GM20431 (cell line): Measurements from ENCODE around the gene TAS1R2.

ENCODE experiments used
- in situ Hi-C: fragments of 300-500 bp; cut with MseI, MboI; formaldehyde crosslinking; loops from one replicate; pipeline ENCODE4 v1.15.0; 2020; ENCODE audit warnings: low sequenced_read_pairs; ENCODE audit not compliant: unreplicated experiment

TAS1R2 gene

DNA sequence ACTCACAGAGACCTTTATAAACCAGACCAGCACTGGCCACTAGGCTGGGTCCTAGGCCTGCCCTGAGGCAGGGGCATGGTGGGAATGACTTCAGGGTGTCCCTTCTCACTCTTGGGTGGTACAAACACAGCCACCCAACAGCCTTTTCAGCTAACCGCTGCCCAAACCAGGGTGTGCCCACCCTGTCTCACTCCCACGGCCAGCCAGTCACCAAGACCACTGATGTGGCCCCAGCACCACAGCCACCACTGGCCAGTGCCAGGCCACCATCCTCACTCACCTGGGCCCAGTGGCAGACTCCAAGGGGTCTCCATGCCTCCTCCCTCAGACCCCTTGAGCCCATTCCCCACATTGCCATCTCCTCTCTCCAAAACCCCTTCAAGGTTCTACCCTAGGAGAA, 27.8 kb downstream of the TAS1R2 start:
- in situ Hi-C loops: no loop called here

DNA sequence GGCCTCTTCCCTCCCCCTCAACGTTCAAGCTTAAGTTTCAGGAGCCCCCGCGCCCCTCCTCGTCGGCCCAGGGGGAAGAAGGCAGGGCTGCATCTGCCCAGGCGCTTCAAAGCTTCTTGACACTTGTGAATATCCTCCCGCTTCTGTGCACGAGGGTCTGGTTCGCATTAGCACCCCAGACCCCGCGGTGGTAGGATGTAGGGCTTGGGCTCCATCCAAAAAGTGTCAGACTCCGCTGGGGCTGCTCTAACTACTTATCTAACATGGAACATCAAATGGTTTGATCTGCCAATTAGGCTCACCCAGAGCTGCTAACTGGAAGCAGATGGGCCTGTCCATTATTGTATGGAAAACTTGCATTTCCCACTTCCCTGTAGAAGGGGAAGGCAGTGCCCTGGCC, 28.9 kb downstream of the TAS1R2 start:
- in situ Hi-C loops: no loop called here

DNA sequence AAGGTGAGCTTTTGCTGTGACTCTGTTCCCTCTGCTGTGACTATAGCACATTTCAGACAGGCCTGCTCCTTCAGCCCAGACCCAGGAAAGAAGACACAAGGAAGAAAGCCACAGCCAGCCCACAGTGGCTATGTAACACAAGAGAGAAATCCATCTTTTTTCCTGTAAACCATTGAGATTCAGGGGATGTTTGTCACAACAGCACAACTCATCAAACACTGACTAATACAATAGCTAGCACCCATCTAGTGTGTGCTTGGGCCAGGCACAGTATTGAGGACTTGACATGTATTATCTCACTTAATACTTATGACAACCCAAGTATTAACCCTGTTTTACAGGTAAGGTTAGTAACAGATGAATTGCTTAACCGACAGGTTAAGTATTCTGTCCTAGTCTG, 29.8 kb downstream of the TAS1R2 start:
- in situ Hi-C loops: no loop called here

DNA sequence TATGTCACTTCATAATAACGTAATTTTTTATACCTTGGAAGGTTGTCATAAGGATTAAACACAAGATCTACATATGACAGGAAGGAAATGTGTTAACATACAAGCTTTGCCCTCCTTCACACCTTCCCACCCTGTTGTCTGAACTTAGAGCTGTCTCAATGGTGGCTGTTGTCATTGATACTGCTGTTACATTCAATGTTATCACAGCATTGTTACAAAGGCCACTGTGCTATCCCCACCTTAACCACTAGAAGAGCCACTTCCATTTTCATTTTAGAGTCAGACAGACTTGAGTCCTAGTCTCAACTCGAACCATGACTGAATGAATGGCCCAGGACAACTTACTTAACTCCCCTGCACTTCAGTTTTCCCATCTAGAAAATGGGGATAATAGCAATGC, 31.2 kb downstream of the TAS1R2 start:
- in situ Hi-C loops: no loop called here

DNA sequence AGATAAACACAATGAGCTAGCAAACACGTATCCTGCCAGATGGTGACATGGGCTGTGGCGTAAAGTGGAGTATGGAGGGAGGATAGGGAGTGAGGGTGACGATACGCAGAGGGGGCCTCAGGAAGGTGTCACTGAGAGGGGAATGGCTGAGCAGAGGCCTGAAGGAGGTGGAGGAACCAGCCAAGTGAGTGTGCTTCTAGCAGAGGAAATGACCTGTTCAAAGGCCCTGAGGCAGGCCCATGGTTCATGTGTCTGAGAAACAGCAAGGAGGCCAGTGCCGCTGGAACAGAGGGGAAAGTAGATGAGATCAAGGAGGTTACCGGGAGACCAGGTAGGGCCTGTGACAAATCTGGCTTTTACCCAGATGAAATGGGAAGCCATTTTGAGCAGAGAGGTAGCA, 36.0 kb downstream of the TAS1R2 start:
- in situ Hi-C loops: loop anchor here (25.0 kb wide), 1 partner anchor 211 kb away; no protein-coding TSS in a partner anchor

DNA sequence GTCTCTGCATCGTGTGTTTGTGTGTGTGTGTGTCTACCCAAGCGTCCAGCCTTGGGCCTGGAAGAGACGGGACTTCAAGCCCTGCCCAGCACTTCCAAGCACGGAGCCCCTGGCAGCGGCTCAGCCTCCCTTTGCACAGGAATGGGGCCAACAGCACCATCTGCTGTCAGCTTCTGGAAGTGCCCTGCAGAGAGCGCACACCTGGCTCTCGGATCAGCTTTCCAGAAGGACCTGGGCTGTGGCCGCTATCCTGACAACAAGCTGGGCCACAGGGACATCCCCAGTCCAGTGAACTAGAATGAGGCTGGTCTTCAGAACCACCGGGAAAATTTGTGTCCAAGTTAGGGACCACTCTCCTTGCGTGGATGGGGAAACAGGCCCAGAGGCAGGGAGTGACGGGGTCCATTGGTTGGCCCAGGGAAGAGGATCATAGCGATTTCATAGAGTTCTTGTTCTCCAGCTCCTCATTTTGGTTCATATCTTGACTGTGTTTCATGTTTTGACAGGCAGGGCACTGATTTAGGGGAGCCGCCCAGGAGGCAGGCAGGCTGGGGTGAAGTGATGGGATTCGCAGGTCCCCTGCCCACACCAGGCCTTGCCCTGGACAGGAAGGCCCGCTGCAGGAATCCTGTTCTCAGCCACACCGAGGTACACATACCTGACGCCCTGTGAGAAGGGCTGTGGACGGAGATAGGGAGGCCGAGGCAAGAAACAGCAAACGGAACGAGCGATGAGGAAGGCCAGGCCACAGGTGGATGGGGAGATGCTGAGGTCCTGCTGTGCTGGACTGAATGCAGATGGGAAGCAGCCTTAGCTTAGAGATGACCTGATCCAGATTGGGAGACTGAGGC, 38.4 kb downstream of the TAS1R2 start:
- in situ Hi-C loops: loop anchor here (25.0 kb wide), 1 partner anchor 209 kb away; no protein-coding TSS in a partner anchor

DNA sequence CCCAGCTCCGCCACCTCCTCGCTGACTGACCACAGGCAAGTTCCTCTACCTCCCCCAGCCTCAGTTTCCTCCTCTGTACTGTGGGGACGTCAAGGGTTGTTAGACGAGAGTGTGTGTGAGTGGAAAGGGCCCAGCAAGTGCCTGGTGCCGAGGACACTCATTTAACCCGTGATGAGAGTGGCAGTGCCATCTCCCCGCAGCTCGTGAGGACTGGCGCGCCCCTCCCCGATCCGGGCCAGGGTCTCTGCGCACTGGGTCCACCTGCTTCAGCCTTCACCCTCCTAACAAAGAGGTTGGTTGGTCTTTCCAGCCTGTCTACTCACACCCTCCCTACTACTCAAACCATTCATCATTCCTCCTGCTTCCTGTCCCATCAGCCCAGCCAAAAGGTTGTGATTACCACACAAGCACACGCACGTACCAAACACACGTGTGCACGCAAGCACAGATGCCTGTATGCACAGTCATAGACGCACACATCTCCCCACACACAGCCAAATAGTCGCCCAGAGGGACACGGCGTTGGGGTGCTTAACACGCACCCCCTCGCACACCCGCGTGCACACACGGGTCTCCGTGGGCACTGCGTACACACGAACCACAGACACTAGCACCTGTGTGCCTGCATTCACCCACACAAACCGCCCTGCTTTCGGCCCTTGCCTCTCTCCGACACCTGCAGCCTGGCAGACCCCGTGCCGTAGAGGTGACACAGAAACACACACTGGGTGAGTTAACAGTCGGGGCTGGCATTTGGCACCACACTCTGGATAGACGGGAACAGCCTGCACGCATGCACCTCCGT, 39.3 kb downstream of the TAS1R2 start:
- in situ Hi-C loops: loop anchor here (25.0 kb wide), 1 partner anchor 208 kb away; no protein-coding TSS in a partner anchor

DNA sequence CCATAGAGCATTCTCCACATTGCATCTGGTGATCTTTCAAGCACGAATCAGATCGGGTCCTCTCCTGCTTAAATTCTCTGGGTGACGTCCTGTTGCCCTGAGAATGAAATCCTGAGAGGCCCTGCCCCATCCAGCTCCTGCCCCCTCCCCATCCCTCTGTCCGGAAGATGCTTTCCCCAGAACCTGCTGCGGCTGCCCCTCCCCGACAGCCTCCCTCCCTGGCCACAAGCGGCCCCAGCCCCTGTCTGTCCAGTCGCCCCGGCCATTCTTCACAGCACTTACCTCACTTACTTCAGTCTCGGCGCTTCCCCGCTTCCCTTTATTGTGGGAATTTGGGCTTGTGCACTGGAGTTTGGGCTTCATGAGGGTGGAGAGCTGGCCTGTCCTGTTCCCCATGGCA, 40.3 kb downstream of the TAS1R2 start:
- in situ Hi-C loops: loop anchor here (25.0 kb wide), 1 partner anchor 207 kb away; no protein-coding TSS in a partner anchor

DNA sequence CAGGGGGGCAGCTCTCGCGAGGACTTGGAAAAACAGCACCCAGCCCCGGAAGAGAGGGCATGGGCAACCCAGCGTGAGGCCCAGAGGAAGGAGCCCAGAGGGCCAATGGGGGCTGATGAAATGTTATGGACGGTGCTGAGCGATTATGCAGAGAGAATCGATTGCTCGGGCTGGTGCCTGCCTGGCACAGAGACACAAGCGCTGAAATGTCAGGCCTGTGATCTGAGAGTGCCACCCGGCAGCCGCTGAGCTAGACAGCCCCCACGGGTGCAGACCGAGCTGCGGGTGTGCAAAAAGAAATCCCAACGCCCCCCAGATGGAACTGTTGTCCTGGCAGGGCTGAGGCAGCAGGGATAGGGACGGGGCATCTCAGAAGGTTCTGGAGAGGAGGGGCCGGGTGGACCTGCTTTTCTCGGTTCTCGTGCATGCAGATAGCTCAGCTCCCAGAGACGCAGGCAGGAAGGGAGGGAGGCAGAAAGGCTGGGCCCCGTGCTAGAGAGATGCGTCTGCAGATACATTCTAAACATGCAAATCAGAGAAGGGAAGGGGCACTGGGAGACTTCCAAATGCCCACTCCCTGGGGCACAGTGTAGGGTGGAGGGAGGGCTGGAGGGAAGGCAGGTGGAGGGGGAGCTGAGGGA, 41.5 kb downstream of the TAS1R2 start:
- in situ Hi-C loops: loop anchor here (25.0 kb wide), 1 partner anchor 206 kb away; no protein-coding TSS in a partner anchor

DNA sequence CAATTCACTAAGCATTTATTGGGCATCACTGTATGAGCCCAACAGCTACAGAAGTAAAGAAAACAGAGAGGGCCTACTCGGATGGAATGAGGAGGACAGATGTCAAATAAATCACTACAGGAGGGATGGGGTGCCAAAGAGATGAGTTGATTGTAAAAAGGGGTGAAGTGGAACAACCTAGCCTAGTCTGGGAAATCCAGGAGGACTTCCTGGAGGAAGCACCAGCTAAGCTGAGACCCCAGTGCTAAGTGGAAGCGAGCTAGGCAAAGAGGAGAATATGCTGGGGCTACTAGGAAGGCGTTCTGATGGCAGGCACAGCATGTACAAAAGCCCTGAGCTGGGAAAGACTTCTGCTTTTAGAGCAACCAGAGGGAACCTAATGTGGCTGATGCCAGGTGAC, 42.1 kb downstream of the TAS1R2 start:
- in situ Hi-C loops: loop anchor here (25.0 kb wide), 1 partner anchor 205 kb away; no protein-coding TSS in a partner anchor

DNA sequence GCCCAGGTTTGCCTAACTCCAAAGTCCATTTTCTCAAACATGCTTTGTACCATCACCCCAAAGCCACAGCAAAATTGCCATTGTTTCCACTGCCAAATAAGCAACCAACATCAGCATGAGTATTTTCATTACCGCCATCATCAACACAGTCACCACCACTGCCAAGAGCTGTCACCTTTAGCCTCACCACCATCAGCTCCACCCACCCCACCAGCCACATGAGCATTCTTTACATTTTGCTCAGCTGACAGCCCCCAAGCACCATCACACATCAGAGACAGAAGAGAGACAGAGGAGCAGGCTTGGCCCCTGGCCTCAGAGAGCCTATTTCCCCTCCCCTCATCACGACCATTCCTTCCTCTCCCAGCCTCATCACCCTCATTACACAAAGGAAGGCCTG, 42.7 kb downstream of the TAS1R2 start:
- in situ Hi-C loops: loop anchor here (25.0 kb wide), 1 partner anchor 205 kb away; no protein-coding TSS in a partner anchor

DNA sequence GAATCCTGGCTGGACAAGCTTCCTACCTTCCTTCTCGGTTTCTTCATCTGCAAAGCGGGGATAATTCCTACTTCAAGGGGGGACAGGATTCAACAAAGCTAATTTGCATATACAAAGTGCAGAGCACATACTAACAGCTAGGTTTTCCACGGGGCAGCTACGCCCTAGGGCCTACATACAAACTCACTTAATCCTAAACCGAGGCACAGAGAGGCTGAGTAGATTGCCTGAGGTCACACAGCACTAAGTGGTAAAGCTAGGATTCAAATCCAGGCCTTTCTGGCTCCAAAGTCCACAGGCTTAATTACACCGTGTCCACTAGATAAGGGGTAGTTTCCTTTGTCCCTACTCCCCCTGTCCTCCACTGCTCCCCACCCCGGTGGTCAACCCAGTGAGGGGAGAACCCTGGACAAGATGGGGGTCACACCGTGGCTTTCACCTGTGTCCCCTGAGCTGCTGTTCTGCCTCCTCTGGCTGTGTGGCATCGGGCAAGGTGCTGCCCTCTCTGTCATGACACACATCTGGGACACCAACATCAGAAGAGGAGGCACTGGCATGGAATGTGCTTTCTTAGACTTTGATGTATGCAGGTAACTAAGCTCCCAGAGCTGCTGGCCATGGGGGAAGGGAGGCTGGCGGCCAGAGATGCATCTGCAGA, 44.5 kb downstream of the TAS1R2 start:
- in situ Hi-C loops: loop anchor here (25.0 kb wide), 1 partner anchor 203 kb away; no protein-coding TSS in a partner anchor

DNA sequence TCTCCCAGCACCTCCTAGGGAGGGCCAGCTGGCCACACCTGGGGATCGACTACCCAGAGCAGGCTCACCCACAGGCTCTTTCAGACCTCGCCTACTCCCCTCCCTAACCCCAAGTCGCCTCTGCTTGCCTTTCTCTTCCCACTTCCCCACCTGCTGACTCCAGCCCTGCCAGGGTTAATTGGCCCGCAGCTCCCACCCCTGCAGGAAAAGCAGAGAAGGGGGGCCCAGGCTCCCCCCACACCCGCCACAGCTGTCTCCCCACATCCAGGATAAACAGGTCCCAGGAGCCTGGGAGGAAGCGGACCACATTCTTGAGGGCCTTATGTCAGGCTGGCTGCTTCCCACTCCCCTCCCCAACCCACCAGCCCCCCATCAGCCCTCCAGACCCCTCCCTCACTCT, 45.0 kb downstream of the TAS1R2 start:
- in situ Hi-C loops: loop anchor here (25.0 kb wide), 1 partner anchor 202 kb away; no protein-coding TSS in a partner anchor

DNA sequence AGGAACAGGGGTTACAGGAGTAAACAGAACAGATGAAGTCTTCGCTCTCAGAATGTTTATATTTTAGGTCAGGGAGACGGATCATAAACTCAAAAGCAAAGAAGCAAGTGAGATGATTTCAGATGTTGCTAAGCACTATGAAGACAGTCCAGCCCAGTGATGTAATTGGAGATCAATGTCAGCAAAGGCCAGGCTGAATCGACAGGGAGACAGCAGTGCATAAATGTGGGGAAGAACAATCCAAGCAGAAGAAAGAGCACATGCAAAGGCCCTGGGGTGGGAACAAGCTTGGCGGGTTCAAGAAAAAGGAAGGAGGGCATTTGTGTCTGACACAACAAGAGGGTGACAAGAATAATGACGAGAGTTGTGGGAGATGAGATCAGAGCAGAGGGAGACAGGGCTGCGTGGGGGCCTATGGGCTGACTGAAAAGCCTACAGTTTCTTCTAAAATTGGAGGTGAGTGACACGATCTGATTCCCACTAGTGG, 47.0 kb downstream of the TAS1R2 start:
- in situ Hi-C loops: loop anchor here (25.0 kb wide), 1 partner anchor 200 kb away; no protein-coding TSS in a partner anchor

DNA sequence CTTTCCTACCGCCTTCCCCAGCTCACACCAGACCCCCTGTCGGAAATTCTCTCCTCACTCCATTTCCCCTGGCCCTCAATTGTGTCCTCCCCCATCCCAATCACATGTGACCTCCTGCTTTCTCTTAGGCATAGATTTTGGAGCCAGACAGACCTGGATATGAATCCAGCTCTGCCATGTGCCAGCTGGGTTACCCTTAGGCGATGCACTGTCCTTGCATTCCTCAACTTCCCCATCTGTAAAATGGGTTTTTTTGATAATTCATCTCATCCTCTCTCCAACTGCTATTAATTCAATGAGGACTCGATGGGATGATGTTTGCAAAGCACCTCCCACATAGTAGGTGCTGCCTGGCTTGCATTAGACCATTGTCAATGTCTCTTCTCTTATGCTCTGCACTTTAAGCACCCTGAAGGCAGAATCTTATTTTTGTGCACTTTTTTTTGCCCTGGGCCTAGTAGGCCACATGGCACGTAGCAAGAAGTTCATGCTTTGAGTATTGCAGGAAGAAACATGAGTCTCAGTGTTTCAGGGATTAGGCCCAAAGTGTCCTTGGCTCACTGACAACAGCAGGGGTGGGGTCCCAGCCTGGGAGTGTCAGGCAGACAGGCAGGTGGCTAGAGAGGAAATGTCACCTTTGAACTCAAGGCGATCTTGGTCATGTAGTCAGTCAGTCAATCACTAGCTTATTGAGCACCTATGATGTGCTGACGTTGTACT, 47.6 kb downstream of the TAS1R2 start:
- in situ Hi-C loops: loop anchor here (25.0 kb wide), 1 partner anchor 200 kb away; no protein-coding TSS in a partner anchor

DNA sequence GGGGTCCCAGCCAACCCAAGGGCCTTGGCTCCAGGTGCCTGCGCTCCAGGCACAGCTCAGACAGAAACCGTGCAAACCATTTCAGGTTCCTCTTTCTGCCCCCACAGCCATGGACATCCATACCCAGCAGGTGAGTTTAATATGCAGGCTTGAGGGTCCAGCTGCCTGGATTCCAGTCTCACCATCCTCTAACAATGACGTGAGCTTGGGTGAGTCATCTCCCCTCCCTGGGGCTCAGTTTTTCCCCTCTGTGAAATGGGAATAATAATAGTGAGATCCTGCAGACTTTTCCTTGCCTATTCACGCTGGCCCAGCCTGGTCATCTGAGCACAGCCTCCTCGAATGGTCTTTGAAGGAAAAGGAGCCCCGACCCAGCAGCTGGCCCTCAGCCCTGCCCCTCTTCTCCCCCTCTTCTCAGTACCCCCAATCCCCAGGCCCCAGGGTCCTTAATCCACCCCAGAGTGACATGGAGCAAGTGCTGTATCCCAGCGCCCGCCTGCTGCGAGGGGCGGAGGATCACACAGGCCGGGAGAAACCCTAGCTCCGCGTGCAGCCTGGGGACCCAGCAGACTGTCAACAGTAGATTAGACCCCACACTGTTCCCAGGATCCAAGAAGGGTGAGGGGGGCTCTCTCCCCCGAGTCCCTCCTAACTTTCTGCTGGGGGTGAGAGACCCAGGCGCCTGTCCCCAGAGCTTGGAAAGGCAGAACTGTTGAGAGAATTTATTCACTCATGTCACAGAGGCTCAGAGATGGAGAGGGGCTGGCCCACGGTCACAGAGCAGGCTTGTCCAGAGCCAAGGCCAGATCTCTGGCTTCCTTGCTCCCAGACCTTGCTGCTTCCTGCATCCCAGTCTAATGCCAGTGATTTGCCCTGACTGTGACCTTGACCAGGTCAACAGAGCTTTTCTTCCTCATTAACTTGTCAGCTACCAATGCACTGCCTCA, 49.2 kb downstream of the TAS1R2 start:
- in situ Hi-C loops: loop anchor here (25.0 kb wide), 1 partner anchor 198 kb away; no protein-coding TSS in a partner anchor

DNA sequence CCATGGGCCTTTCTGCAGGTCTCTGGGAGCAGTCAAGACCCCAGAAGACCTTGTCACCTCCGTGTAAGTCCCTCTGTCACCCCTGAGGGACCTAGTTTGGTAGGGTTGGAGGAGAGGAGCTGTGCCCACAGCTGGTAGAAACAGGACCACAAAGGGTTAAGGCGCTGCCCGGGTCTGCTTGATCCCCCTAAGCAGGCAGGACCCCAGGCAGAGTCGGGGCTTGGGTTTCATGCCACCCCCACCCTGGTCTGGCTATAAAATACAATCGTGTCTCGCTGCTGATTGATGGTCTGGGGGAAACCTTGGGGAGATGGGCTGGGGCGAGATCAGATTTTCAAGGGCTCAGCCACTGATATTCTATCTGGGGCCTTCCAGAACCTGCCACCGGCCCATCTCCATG, 50.9 kb downstream of the TAS1R2 start:
- in situ Hi-C loops: loop anchor here (25.0 kb wide), 1 partner anchor 196 kb away; no protein-coding TSS in a partner anchor
